ENCODE measurements around the gene CRACR2B. TPM values are rescaled to one million over a fixed set of nuclear protein-coding genes. Genes with fewer than 3 reads are reported as not detected.

The CRACR2B gene
- total RNA-seq, 1 donor from 2014 or later = 5.6 TPM

- no peak for DNase-seq
Observed at GRCh38 chr11:827146-827896, 398 bp upstream of the CRACR2B start.

GRCh38 chr11:828506-829175 is 922 bp downstream of the CRACR2B start:
- no peak for DNase-seq

- DNase-seq = no peak
Observed at GRCh38 chr11:829176-829846, 1.6 kb downstream of the CRACR2B start.

- DNase-seq = no peak
Observed at GRCh38 chr11:829847-830294, 2.2 kb downstream of the CRACR2B start.

GRCh38 chr11:830295-831117 is 2.8 kb downstream of the CRACR2B start:
- no peak for DNase-seq

GRCh38 chr11:831118-831864 is 3.6 kb downstream of the CRACR2B start:
- no peak for DNase-seq

GRCh38 chr11:831961-832528 is 4.3 kb downstream of the CRACR2B start:
- no peak for DNase-seq

- no peak for DNase-seq
Observed at GRCh38 chr11:832529-833113, 4.9 kb downstream of the CRACR2B start, which contains the start of gene CD151. TSS of gene CD151 (plus strand) at chr11:832952. CDS start at chr11:836070, 3,118 bp downstream.

GRCh38 chr11:833114-833791 is 5.5 kb downstream of the CRACR2B start:
- DNase-seq = no peak

GRCh38 chr11:833849-834311 is 6.2 kb downstream of the CRACR2B start:
- no peak for DNase-seq

GRCh38 chr11:834371-835316 is 6.9 kb downstream of the CRACR2B start:
- no peak for DNase-seq

GRCh38 chr11:836274-836673 is 8.6 kb downstream of the CRACR2B start:
- no peak for DNase-seq

- no peak for DNase-seq
Observed at GRCh38 chr11:836700-837099, 9.0 kb downstream of the CRACR2B start.

GRCh38 chr11:837189-837989 is 9.7 kb downstream of the CRACR2B start:
- no peak for DNase-seq

- no peak for DNase-seq
Observed at GRCh38 chr11:837990-838307, 10.2 kb downstream of the CRACR2B start.

- DNase-seq = no peak
Observed at GRCh38 chr11:838441-839279, 10.9 kb downstream of the CRACR2B start.

- no peak for DNase-seq
Observed at GRCh38 chr11:839280-839623, 11.5 kb downstream of the CRACR2B start.
